ENCODE measurements around the gene CMTM2. TPM values are rescaled to one million over a fixed set of nuclear protein-coding genes. Genes with fewer than 3 reads are reported as not detected.

Gene CMTM2
- total and polyA plus RNA-seq, 9 of the 15 experiments (the other 6 are each of a cell fraction or from before 2014, with no cell fraction given): not detected

GRCh38 chr16:66549284-66550131 lies 29.8 kb upstream of the CMTM2 start, which contains the start of gene TK2 (continued):
- TF ChIP-seq ARID1B (IDR thresholded peaks at IDR 0.05): no peak
- no peak for TF ChIP-seq ID3 (CRISPR knock-in tag; IDR thresholded peaks at IDR 0.05)
- TF ChIP-seq ID3 (tag; IDR thresholded peaks at IDR 0.05): peak; percentile 12; the same call in 1 of the 2 replicates
- no peak for TF ChIP-seq IRF9 (tag; IDR thresholded peaks at IDR 0.05)
- no peak for TF ChIP-seq JUNB (CRISPR knock-in tag; conservative IDR thresholded peaks at IDR 0.05)
- TF ChIP-seq ZNF217 (CRISPR knock-in tag; IDR thresholded peaks at IDR 0.05): no peak
- TF ChIP-seq NBN (IDR thresholded peaks at IDR 0.05; ENCODE audit: low read depth): no peak
- TF ChIP-seq RBM14 (IDR thresholded peaks at IDR 0.05; ENCODE audit: borderline replicate concordance, insufficient read depth, low read depth, low read length): no peak
- TF ChIP-seq UBTF (IDR thresholded peaks at IDR 0.05; ENCODE audit: borderline replicate concordance in 1 of 2, low read depth in 2 of 2, low read length in 2 of 2): peak; percentile 76 to 91; a peak in 3 of 4 replicates
- TF ChIP-seq ATF6 (CRISPR knock-in tag; IDR thresholded peaks at IDR 0.05): 0 out of 2 replicates have a peak, but pooled peaks have one; percentile 42
- 0 out of 4 replicates have a peak, but pooled peaks of 1 of the 2 experiments have one; percentile 48 for TF ChIP-seq KDM1A (IDR thresholded peaks at IDR 0.05)
- peak; percentile 72 for TF ChIP-seq L3MBTL2 (IDR thresholded peaks at IDR 0.05)
- no peak for TF ChIP-seq CREB3 (tag; conservative IDR thresholded peaks at IDR 0.05; ENCODE audit: low read depth)
- TF ChIP-seq TARDBP (IDR thresholded peaks at IDR 0.05): no peak
- peak; percentile 95 for TF ChIP-seq POLR2G (IDR thresholded peaks at IDR 0.05; ENCODE audit: low read depth, low read length)
- TF ChIP-seq ZNF239 (CRISPR knock-in tag; IDR thresholded peaks at IDR 0.05): no peak
- TF ChIP-seq TEAD1 (CRISPR knock-in tag; IDR thresholded peaks at IDR 0.05): 0 out of 4 replicates have a peak, but pooled peaks of 1 of the 2 experiments have one; percentile 79
- no peak for TF ChIP-seq ADNP (tag; IDR thresholded peaks at IDR 0.05)
- TF ChIP-seq SMAD3 (CRISPR knock-in tag; conservative IDR thresholded peaks at IDR 0.05): no peak
- no peak for TF ChIP-seq CBFB (CRISPR knock-in tag; IDR thresholded peaks at IDR 0.05)
- no peak for TF ChIP-seq ZNF77 (CRISPR knock-in tag; IDR thresholded peaks at IDR 0.05)

Data from K562 (cell line).